Fibroblast of the conjunctiva (primary cell): ENCODE results near the gene CAPN8.

ENCODE experiments used
- DNase-seq: peaks from one replicate; pipeline ENCODE4 v3.0.0-alpha.2; 2010; ENCODE audit warnings: low read depth

CAPN8 gene

DNA sequence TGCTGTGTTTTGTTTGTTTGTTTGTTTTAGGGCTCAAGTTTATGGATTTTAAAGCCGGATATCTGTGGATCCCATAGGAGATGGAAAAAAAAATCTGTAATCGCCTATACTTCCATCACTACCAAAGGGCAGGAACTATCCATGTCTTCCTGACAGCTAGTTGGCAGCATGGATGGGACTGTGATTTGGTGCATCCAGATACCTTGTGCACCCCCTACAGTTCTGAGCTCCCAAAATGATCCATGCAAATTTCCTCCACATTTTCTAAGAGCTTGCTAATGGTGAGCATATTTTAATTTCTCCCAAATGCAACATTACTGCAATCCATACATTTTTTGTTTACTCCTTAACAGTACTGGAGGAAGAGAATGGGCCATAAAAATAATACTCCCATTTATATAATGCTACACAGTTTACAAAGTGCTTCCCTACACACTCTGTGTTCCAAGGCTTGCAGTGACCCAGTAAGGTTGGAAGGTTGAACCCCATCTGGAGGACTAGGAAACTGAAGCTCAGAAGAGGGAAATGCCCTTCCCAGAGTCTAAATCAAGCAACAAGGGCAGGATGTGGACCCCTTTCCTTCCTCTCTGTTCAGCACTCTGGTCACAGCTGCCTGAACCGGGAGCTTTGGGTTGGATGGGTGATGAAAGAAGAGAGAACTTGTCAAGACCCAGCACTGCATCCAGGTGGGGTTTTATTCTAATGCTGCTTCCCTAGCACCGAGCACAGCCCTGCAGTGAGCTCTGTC lies 48.0 kb downstream of the CAPN8 start:
- DNase-seq = no peak

DNA sequence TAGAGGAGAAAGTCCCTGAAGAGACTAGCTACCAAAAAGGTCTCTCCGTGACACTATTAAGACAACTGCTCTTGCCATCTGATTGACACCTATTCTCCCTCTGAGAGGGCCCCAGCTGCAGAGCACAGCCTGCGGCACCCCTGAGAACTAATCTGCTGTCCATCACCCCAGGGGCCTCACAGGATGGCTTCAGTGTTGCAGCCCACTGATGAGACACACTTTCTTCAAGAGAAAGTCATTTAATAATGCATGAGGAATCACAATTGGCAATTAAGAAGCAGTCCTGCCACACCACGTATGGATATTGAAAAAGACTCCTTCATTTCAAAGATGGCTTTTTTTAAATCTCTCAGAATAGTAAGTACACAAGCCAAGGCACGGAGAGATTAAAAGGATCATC lies 48.9 kb downstream of the CAPN8 start:
- DNase-seq = no peak

DNA sequence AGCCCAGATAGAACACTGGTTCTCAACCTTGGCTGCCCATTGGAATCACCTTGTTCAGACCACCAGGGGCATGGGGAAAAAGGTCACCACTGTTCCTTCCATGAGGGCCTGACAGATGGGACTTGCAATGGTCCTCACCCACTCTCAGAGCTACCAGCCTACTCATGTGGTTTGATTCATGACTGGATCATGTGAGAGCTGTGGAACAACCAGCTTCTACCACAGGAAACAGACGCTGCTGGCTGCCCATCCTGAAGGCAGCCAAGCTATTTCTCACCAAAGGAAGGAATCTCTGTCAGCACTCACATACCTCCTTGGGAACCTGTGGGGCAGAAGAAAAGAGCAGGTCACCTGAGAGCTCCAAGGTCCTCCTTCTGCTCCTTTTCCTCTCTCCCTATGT lies 53.6 kb downstream of the CAPN8 start:
- DNase-seq = no peak

DNA sequence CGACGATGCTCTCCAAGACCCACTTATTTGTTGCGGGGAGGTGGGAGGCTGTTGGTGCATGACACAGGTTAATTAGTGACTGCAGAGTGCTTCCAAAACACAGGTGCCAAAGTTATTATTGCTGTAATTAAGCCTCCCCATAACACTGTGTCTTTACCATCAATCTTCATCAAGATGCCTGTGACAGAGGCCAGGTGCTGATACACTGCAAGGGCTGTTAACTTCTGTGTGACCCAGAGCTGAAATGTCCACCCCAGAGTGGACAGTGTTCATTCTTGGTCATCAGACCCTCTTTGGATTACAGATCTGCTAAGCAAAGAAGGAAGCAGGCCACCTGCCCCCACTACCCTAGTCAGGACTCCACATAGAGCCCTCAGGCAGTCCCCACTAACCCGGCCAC lies 55.5 kb downstream of the CAPN8 start:
- DNase-seq = no peak

DNA sequence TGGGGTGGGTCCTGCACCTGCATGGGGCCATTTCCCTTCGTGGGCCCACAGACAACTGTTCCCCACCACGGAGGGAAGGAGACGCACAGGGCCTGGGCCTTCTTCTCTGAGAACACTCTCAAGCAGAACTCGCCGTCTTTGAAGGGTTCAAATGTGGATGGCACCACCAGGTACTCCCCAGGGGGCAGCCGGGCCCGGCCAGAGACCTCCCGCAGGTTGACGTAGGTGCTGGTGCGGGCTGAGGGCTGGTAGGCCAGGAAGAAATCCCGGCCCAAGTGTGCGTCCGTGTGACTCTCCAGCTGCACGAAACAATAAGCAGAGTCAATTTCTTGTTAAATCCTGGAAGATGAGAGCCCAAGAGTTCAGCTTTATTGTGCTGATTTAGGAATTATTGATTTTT lies 56.4 kb downstream of the CAPN8 start:
- DNase-seq = no peak

DNA sequence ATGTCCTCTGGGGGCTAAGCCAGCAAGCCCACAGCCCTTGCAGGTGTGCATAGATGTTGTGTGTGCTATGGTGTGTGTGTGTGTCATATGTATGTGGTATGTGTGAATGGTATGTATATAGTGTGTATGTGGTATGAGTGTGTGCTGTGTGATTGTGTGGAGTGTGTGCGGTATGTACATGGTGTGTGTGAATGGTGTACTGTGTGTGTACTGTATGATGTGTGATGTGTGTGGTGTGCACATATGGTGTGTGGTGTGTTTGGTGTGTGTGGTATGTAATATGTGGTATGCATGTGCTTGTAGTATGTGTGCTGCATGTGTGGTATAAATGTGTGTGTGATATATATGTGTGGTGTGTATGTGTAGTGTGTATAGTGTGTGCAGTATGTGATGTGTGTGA lies 107.0 kb downstream of the CAPN8 start:
- DNase-seq = no peak

DNA sequence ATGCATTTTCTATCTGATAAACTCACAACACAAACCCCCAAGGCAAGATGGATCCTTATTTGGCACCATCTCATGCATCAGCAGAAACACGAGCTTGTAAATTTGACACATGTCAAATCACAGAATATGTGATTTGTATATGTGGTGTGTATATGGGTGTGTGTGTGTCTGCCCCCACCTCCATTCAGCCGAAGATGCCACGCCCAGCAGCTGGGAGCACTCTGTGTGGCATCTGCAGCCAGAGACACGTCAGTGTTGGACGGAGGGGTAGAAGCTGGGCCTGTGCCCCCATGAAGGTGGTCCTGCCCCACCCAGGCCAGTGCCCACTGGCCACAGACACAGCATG lies 108.4 kb downstream of the CAPN8 start:
- no peak for DNase-seq

DNA sequence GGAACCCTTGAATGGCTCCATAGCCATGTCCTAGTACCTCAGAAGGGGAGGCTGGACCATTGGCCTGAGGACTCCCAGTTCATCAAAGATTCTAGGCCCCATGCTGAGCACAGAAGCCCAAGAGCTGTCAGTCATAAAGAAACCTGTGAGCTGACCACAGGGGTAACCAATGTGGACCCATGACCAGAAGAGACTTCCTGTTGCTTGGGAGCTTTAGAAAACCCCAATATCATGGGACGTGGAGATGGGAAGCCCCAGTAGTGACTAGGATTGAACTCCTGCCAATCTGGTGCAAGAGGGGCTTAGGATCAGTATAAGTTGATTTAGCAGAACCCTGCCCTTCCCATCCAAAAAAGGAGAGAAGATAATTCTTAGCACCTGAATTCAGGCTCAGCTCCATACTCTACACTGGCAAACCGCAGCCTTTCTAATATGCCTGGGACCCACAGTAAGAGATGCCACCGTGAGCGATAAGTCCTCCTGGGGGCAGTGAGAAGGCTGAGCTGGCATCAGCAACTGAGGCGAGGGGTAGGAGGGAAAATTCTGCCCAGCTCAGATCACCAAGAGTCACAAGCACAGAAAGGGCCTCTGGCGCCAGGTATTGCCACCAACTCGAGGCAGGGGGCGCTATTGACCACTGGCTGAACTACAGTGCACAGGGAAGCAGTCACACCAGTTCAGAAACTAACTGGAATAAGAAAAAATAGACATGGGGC lies 108.9 kb downstream of the CAPN8 start:
- DNase-seq = no peak

DNA sequence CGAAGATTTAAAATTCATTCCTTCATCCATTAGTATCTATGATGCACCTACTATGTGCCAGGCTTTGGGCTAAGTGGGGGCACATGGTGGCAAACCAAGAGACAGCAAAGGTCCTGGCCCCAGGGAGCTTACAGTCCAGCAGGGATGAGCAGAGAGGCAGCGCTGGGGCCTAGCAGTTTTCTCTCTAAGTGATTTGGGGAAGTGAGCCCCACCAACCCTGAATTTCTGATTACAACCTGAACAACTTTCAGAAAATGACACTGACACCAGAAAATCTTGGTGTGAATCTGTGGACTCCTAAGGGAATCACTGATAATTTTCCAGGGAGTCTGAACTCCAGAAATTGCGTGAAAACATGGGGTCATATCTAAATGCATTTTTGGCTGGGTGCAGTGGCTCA lies 111.5 kb downstream of the CAPN8 start:
- no peak for DNase-seq

DNA sequence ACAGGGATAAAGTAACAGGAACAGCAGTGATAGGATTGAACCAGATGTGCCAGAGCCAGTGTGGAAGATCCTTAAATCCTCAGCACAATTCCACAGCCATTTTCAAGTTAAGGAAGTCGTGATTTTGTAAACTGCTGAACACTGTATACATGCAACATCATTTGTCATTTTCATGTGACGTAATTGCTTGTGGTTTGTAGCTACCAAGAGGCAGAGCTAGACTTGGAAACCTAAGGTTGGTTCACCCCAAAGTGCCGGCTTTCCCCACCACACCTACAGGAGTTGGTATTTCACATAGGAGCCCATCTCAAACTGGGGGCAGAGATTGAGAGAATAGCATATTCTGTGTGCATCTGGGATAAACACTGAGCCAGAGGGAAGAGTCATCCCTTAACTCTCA lies 113.9 kb downstream of the CAPN8 start:
- DNase-seq = no peak

DNA sequence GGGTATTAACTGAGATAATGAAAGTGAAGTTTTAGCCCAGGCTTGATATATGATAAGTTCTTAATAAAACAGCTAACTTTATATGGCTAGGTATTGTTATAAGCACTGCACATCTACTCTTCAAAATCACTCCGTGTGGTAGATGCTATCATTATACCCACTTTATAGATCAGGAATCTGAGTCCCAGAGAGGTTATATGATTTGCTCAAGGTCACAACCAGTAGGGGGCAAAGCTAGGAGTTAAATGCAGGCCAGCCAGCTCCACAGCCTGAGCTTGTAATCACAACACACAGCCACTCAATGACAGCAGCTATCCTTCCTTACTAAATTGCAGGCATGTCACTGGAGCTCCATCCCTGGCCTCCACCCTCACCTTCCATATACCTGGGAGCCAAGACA lies 115.8 kb downstream of the CAPN8 start:
- no peak for DNase-seq

DNA sequence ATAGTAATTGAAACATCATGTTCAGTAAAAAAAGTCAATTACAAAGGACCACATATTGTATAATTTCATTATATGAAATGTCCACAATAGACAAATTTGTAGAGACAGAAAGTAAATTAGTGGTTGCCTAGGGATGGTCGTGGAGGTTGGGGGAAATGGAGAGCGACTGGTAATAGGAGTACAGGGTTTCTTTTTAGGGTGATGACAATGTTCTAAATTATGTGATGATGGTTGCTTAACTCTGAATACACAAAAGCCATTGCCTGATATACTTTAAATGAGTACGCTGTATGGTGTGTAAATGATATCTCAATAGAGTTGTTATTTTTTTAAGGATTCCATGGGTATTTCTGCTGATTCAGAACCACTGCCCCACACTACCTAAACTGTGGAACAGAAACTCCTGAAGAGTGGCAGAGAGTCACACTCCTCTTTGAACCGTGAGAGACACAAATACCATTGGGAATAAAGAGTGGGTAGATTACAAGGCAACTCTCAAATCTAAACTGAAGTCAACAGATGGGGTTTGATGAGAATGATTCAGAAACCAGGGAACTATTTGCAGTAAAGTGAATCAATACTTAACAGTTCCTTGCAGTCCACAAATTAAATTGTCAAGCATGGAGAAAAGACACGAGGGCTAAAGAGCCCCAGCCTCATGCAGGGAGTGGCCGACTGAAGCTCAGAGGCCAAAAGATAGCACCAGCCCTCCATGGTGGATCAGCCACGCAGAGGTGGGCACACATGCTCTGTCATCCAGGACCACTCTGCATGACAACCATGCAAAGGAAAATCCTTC lies 118.0 kb downstream of the CAPN8 start:
- no peak for DNase-seq

DNA sequence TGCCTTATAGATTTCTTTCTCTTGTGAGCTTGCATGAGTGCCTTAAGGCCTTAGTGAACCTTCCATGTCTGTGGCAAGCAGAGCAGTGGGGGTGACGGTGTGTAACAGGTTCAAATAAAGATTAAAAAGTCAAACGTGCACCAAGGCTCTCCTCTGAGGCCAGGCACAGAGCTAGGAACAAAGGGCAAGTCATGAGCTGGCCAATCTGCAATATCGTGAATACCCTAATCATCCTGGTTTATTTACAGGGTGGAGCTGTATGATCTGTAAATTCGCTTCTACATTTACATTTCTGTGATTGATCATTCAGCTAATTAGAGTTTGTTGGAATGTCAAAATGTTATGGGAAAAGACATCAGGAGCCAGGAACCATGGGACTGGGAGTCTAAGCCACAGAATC lies 120.2 kb downstream of the CAPN8 start:
- DNase-seq = no peak

DNA sequence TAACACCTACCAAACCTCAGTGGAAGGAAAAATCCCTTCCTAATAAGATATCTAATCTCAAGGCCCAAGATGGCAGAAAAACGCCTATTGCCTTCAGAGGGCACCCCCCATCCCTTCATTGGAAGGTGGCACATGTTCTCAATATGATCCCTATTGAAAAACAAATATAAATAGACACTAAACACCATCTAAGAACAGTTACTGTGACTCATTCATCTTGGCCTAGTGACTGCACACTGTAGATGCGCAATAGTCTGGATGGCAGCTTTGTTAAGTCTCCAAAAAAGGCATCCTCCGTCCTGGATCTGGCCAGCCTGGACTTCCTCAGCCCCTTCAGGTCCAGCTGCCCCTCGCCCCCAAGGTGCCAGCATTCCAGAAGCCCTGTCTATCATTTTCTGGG lies 121.9 kb downstream of the CAPN8 start:
- DNase-seq = no peak

DNA sequence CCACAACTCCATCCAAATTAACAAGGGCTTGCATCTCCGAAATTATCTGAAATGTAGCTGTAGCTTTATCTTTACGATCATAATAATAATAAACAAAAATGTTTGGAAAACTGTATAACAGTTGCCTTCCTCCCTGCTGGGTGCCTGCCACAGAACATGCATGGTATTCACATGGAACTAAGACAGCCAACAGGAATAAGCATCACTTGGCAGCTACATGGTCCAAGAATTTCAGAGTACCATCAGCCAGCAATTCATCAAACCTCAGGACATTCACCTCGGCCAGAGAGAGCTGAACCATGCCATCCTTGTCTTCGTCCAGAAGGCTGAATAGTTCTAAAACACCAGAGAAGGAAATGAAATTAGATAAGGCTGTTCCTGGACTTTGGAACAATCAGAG lies 122.7 kb downstream of the CAPN8 start:
- no peak for DNase-seq

DNA sequence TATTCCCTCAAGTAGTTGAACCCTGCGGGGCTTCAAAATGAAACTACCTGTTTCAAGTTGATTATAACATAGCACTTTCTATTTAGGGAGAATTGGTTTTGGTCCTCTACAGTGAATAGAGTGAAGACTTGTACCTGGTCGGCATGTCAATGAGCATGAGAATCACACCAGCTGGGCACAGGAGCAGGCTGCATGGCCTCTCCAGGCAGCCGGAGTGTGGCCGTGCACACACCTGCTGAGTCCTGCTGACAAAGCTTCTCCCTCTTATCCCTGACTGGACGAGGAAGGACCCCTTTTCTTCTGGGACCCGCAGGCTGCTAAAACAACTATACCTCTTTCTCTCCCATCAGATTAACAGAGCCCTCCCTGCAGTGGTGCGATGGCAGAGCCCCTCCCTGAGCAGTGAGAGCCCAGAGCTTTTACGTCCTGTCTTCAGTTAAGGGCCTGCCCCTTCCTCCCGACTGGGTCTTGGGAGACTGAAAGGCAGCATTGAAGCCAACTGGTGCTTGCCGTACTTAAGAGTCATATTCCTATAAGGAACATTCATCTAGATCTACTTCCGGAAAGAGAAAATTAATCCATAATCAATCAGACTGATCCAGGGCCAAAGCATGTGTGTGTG lies 124.9 kb downstream of the CAPN8 start:
- DNase-seq = no peak

DNA sequence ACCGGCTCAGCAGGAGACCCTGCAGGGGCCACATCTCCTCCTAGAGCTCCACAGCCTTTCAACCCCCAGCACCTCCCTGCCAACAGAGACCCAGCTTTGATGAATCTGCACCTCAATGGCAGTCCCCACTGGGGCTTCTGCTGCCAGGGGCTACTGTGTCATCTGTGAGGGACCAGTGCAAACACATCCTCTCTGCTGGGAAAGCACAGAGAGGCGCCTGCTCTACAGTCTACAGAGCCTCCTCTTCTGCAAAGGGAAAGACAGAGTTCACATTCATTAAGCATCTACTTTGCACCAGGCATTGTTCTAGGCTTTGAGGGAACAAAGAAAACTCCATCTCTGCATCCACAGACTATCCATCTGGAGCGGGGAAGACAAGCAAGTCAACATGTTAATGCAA lies 125.8 kb downstream of the CAPN8 start:
- DNase-seq = no peak

DNA sequence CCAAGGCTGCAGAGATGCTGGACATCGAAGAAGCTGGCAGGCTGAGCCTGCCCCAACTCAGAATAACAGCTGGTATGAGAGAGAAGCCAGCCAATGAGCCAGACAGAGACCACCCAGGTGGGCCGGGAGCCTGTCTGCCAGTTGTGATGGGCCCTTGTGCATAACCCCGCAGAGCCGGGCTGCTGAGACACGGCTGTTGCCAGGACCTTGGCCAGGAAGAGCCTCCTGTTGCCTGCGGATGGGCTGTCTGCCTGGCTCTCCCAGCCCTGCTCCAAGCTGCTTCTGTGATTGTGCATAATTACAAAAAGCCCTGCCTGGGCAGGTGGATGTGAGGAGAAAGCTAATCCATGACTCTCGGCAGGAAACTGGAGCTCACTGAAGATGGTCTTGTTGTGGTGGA lies 126.5 kb downstream of the CAPN8 start:
- DNase-seq = no peak

DNA sequence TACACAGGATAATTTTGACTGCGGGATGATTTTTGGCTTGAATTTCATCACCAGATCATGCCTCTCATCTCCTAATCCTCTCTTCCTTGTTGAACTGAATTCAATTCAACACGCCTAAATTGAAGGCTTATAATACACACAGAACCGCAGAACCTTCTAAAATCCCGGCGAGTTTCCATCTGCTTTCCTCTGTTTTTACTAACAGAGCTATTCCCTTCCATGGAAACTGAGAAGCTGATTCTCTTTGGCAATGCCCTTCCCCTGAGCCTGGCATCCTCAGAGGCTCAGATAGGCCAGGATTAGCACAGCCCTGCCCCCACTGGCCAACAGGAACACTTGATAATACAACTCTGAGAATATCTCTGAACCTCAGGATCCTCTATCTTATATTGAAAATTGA lies 130.2 kb downstream of the CAPN8 start:
- DNase-seq = no peak

DNA sequence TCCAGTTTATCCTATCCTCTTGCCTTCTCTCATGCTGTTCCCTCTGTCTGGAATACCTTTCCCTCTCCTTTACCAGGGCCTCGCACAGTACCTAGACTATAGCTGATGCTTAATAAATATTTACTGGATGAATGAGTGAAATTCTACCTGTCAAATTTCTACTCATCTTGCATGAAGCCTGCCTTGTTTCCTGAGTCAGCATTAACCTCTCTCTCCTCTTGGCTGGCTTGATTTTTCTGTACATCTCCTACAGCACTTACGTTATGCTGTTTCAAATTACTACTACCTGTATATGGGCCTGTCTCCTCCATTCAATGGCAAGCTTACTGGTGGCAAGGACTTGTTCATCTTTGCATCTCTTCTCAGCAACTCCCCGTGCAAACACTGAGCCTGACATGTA lies 130.8 kb downstream of the CAPN8 start:
- DNase-seq = no peak

DNA sequence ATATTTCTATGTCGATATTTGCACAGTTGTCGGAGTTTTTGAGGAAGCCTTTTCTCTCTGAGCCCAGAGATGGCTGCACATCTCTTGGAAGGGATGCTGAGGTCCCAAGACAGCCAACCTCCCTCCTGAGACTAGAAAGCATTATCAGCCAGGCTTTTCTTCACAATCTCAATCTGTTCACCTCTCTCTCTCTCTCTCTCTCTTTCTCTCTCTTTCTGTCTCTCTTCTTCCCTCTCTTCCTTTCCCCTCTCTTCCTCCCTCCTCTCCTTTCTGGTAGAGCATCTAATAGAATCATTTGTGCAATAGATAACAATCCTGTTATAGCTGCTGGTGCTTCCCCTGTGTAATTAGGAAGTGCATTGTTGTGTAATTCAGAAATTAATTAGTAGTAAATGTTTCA lies 131.8 kb downstream of the CAPN8 start:
- no peak for DNase-seq

DNA sequence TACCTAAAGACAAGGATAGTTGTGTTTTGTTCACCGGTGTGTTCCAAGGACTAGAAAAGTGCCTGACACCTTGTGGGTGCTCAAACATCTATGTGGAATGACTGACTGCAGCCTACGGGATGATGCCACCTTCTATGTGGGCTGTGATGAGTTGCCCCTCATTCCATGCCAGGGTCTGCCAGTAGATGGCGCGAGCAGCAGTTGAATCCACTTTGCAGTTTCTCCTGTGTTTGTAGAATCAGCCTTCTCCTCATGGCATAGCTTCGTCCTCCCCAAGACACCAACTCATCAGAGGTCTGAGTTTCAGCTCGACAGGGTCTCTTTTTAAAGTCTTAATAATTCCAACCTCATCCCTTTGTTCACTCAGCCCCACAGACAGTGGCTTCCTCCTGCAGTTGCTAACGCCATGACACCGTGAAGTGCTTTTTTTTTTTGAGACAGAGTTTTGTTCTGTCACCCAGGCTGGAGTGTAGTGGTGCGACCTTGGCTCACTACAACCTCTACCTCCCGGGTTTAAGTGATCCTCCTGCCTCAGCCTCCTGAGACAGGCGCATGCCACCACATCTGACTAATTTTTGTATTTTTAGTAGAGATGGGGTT lies 133.7 kb downstream of the CAPN8 start:
- DNase-seq = peak; percentile 2
